Choroid plexus epithelial cell (primary cell): Measurements from ENCODE around the gene TOLLIP.
"Not testable (repeated sequence)": the region's sequence is repeated elsewhere in the genome, so short reads cannot be mapped to it uniquely, and the experiment has no call there.

Experiments
- DNase-seq: peaks from one replicate; pipeline ENCODE4 v3.0.0-alpha.2; 2010; ENCODE audit warnings: low read depth
- H3K4me3 ChIP-seq: 2 replicates; pipeline ENCODE4 v1.5.1; 2011; ENCODE audit warnings: low read depth, mild to moderate bottlenecking, control low read depth, low read length, moderate library complexity
- CTCF ChIP-seq: conservative IDR thresholded peaks from 2 replicates; pipeline ENCODE4 v1.5.1; 2011; ENCODE audit warnings: low read depth, mild to moderate bottlenecking, control low read depth, inconsistent platforms, low read length, moderate library complexity

Gene TOLLIP

GRCh38 chr11:1346669-1347390 lies 37.4 kb upstream of the TOLLIP start:
- TF ChIP-seq CTCF = no peak
- DNase-seq = no peak

GRCh38 chr11:1345737-1346513 lies 36.5 kb upstream of the TOLLIP start:
- no peak overlapping the region for H3K4me3 ChIP-seq
- TF ChIP-seq CTCF = no peak
- DNase-seq = no peak

More at GRCh38 chr11:1346669-1347390, 37.4 kb upstream of the TOLLIP start:
- H3K4me3 ChIP-seq = no peak overlapping the region

- no peak for DNase-seq
- TF ChIP-seq CTCF = no peak
Observed at GRCh38 chr11:1344056-1344635, 34.7 kb upstream of the TOLLIP start.

GRCh38 chr11:1343391-1344055 lies 34.1 kb upstream of the TOLLIP start:
- H3K4me3 ChIP-seq = no peak overlapping the region
- TF ChIP-seq CTCF = no peak
- DNase-seq = no peak

More at GRCh38 chr11:1344056-1344635, 34.7 kb upstream of the TOLLIP start:
- no peak overlapping the region for H3K4me3 ChIP-seq

GRCh38 chr11:1342946-1343345 lies 33.5 kb upstream of the TOLLIP start:
- DNase-seq = no peak
- no peak for TF ChIP-seq CTCF
- no peak overlapping the region for H3K4me3 ChIP-seq

- no peak for TF ChIP-seq CTCF
- DNase-seq = peak; percentile 53
Observed at GRCh38 chr11:1341928-1342524, 32.6 kb upstream of the TOLLIP start.

GRCh38 chr11:1341226-1341625 lies 31.8 kb upstream of the TOLLIP start:
- DNase-seq = not testable (repeated sequence)

More at GRCh38 chr11:1341928-1342524, 32.6 kb upstream of the TOLLIP start:
- no peak overlapping the region for H3K4me3 ChIP-seq

More at GRCh38 chr11:1341226-1341625, 31.8 kb upstream of the TOLLIP start:
- H3K4me3 ChIP-seq = not testable (repeated sequence)
